Measurements from ENCODE around the gene TEN1.

TEN1 gene

DNA sequence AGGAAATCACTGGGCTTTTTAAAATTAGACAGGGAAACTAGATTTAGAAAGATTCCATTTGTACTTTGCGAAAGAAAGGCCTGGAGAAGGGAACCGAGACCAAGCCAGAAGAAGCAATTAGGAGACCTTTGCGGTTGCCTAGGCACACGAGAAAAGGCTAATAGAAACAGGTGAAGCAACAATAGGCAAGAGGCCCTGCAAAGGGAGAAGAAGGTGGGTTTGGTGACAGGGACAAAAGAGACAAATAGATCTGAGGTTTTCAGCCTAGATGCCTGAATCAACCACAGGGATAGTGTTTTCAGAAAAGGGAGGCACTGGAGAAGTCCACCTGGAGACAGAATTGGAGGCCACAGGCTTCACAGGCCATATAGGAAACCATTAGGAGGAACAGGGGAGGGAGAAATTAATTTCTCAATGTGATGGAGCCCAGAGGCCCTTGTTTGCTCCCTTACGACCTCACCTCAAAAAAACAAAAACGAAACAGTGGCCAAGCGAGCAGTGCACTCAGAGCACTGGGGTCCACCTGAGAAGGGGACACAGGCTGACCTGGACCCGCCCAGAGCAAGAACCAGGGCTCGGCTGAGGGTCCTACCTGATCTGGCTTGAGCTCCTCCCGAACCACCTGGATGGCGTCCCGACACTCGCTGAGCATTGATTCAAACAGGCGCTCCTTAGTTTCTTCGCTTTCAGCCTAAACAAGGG, 70.9 kb downstream of the TEN1 start:
- no peak overlapping the region for H3K27ac ChIP-seq (ENCODE audit: low read depth, low read length)

More for the DNA sequence above, 70.9 kb downstream of the TEN1 start:
- Histone ChIP-seq H3K9ac (ENCODE audit: low read length in 5 of 5) (no peak overlapping the region), H3K9me3 (ENCODE audit: control insufficient read depth in 5 of 5, low read length in 5 of 5) (no peaks in the 10 kb centered on the region), H3K4me3 (ENCODE audit: low read depth in 1 of 5, low read length in 5 of 5) (no peak overlapping the region), H3K27me3 (ENCODE audit: control insufficient read depth in 5 of 5, insufficient read depth in 4 of 5, low read length in 5 of 5) (no peaks in the 10 kb centered on the region), H3K36me3 (ENCODE audit: control insufficient read depth in 5 of 5, insufficient read depth in 5 of 5, low read length in 5 of 5) (peaks cover 19 to 92% (median 77%) of the 10 kb centered on the region in 5 donors), H3K4me1 (ENCODE audit: control insufficient read depth in 5 of 5, insufficient read depth in 5 of 5, low read length in 5 of 5) (no peaks in the 10 kb centered on the region)

All from subcutaneous abdominal adipose tissue (tissue), 5 donors.